K562 (cell line): Measurements from ENCODE around the gene JAKMIP2. TPM values are rescaled to one million over a fixed set of nuclear protein-coding genes. Genes with fewer than 3 reads are reported as not detected.

Source experiments
- ATAC-seq: fragments of 200-7000 bp; cut with Tn5 transposase; 3 replicates; pipeline ENCODE4 v1.9.1; 2020; ENCODE audit warnings: moderate library complexity
- BruUV-seq: library from RNA; stranded (reverse); fragments of 400-500 nt; replicated peaks from 2 replicates; lab custom pipeline; 2021; lab: Mats Ljungman, UMichigan
- CTCF ChIA-PET: fragments of 300-600 bp; formaldehyde crosslinking; extraction: SDS; loops from one replicate; lab custom pipeline; 2021; ENCODE audit warnings: low intra/inter-chr PET ratio; lab: Yijun Ruan, JAX
- POLR2A ChIA-PET: fragments of 300-600, 350-650 bp; sonication (Branson Sonifier 250); formaldehyde crosslinking; extraction: SDS; loops from one replicate; lab custom pipeline; 2021; ENCODE audit warnings: antibody characterized with exemption, inconsistent platforms; lab: Yijun Ruan, JAX
- DNase-seq, 4 experiments: peaks; one replicate each; pipeline versions ENCODE4 v3.0.0 to v3.0.0-alpha.2; 2011 to 2018; ENCODE audit warnings: low spot score in 3 of 4, mixed read lengths in 3 of 4; ENCODE audit errors: extremely low read depth in 1 of 4
- FAIRE-seq: peaks from 2 replicates; lab custom pipeline; 2011; peaks lifted over from hg19 to GRCh38; lab: Jason Lieb, UNC
- H2AFZ ChIP-seq: 2 replicates; pipeline ENCODE4 v1.6.0; 2011; ENCODE audit warnings: low read depth, low read length, control low read depth, inconsistent platforms
- H3K27ac ChIP-seq: fragments of 200-600 bp; 3 replicates; pipeline ENCODE4 v1.8.0; 2011; ENCODE audit warnings: low read depth, mild to moderate bottlenecking, control low read depth, inconsistent platforms, low read length, moderate library complexity, mixed read lengths; ENCODE audit errors: extremely low read depth
- H3K27me3 ChIP-seq, 2 experiments: fragments of 300-600 bp in 1 of 2; 2 replicates in 1 of 2; 3 replicates in 1 of 2; pipeline versions ENCODE4 v1.6.0 to v1.8.0; 2011; ENCODE audit warnings: inconsistent platforms in 2 of 2, low read length in 2 of 2, mild to moderate bottlenecking in 1 of 2, mixed read lengths in 1 of 2, moderate library complexity in 1 of 2; ENCODE audit not compliant: control insufficient read depth in 2 of 2, insufficient read depth in 2 of 2
- H3K36me3 ChIP-seq: fragments of 300-600 bp; 3 replicates; pipeline ENCODE4 v1.8.0; 2011; ENCODE audit warnings: mild to moderate bottlenecking, low read length, inconsistent platforms; ENCODE audit not compliant: control insufficient read depth, insufficient read depth
- H3K4me1 ChIP-seq, 2 experiments: fragments of 200-600 bp in 1 of 2; replicated peaks in 1 of 2; 2 replicates in 1 of 2; 3 replicates in 1 of 2; pipeline versions ENCODE4 v1.5.1 to v1.8.0; 2011; ENCODE audit warnings: inconsistent platforms in 2 of 2, low read length in 2 of 2, mild to moderate bottlenecking in 1 of 2, mixed read lengths in 1 of 2, moderate library complexity in 1 of 2; ENCODE audit not compliant: control insufficient read depth in 2 of 2, insufficient read depth in 2 of 2
- H3K4me2 ChIP-seq: 2 replicates; pipeline ENCODE4 v1.6.1; 2011; ENCODE audit warnings: low read length, control low read depth, inconsistent platforms, mixed read lengths; ENCODE audit not compliant: insufficient read depth
- H3K4me3 ChIP-seq: fragments of 200-600 bp; sonication (generic), shearing (Covaris generic); 2 replicates; pipeline ENCODE4 v1.5.1; 2016; ENCODE audit warnings: control low read depth, inconsistent platforms
- H3K79me2 ChIP-seq: fragments of 200-600 bp; 3 replicates; pipeline ENCODE4 v1.8.0; 2011; ENCODE audit warnings: low read length, inconsistent platforms; ENCODE audit not compliant: control insufficient read depth, insufficient read depth
- H3K9ac ChIP-seq, 2 experiments: 2 replicates each; pipeline versions ENCODE4 v1.6.0 to v1.6.1; 2011; ENCODE audit warnings: low read depth in 2 of 2, low read length in 2 of 2, control low read depth in 1 of 2, inconsistent platforms in 1 of 2, mild to moderate bottlenecking in 1 of 2, mixed read lengths in 1 of 2; ENCODE audit not compliant: insufficient read depth in 1 of 2
- H3K9me1 ChIP-seq: one replicate; pipeline ENCODE4 v1.6.0; 2011; ENCODE audit warnings: inconsistent platforms, mild to moderate bottlenecking, low read length, moderate library complexity; ENCODE audit not compliant: control insufficient read depth, insufficient read depth
- H3K9me3 ChIP-seq: replicated peaks from 2 replicates; pipeline ENCODE4 v1.5.1; 2011; ENCODE audit warnings: low read depth, low read length, inconsistent platforms; ENCODE audit not compliant: control insufficient read depth, insufficient read depth
- H4K20me1 ChIP-seq: replicated peaks from 2 replicates; pipeline ENCODE4 v1.6.1; 2011; ENCODE audit warnings: low read length, inconsistent platforms, mixed read lengths; ENCODE audit not compliant: control insufficient read depth, insufficient read depth
- EGR1 ChIP-seq: fragments of 450-650 bp; conservative IDR thresholded peaks from 2 replicates; pipeline ENCODE4 v1.6.1; 2017; ENCODE audit warnings: mild to moderate bottlenecking
- ELF2 ChIP-seq: fragments of 250-450 bp; sonication (Bioruptor Pico); IDR thresholded peaks from 2 replicates; pipeline ENCODE4 v1.5.0; 2021; ENCODE audit warnings: mild to moderate bottlenecking
- GABPB2 ChIP-seq: fragments of 250-450 bp; sonication (Bioruptor Pico); conservative IDR thresholded peaks from 2 replicates; pipeline ENCODE4 v1.5.1; 2021; ENCODE audit warnings: mild to moderate bottlenecking
- GTF2F1 ChIP-seq: IDR thresholded peaks from 2 replicates; pipeline ENCODE4 v1.6.1; 2011; ENCODE audit warnings: low read depth, low read length, improper control_type of control experiment
- HDAC2 ChIP-seq: fragments of 450-650 bp; IDR thresholded peaks from 2 replicates; pipeline ENCODE4 v1.6.1; 2016; ENCODE audit warnings: mild to moderate bottlenecking
- IFI16 ChIP-seq: fragments of 250-450 bp; sonication (Bioruptor Pico); IDR thresholded peaks from 2 replicates; pipeline ENCODE4 v2.1.2; 2022; ENCODE audit warnings: mild to moderate bottlenecking, inconsistent platforms
- KDM5B ChIP-seq: fragments of 200-600 bp; sonication (generic); IDR thresholded peaks from 2 replicates; pipeline ENCODE4 v1.6.1; 2012; ENCODE audit warnings: low read depth, mild to moderate bottlenecking, moderate library complexity, low read length, control low read depth, inconsistent platforms; ENCODE audit not compliant: insufficient replicate concordance
- KLF1 ChIP-seq: fragments of 450-650 bp; IDR thresholded peaks from 2 replicates; pipeline ENCODE4 v1.6.1; 2016; ENCODE audit warnings: missing genetic modification characterization, missing compliant biosample characterization
- LCOR ChIP-seq: sonication (generic); formaldehyde crosslinking; IDR thresholded peaks from 2 replicates; pipeline ENCODE4 v1.8.0; 2022; ENCODE audit warnings: mild to moderate bottlenecking, missing genetic modification reagents
- MCM3 ChIP-seq: fragments of 450-650 bp; IDR thresholded peaks from 2 replicates; pipeline ENCODE4 v1.6.1; 2016
- MED1 ChIP-seq: sonication (generic); formaldehyde crosslinking; IDR thresholded peaks from 2 replicates; pipeline ENCODE4 v1.8.1; 2023; ENCODE audit warnings: missing genetic modification reagents, borderline replicate concordance
- NELFE ChIP-seq: IDR thresholded peaks from 2 replicates; pipeline ENCODE4 v1.6.1; 2011; ENCODE audit warnings: mild to moderate bottlenecking; ENCODE audit not compliant: insufficient read depth, insufficient read length
- PHF8 ChIP-seq: fragments of 200-600 bp; sonication (generic); IDR thresholded peaks from 2 replicates; pipeline ENCODE4 v1.6.1; 2012; ENCODE audit warnings: mixed run types, mild to moderate bottlenecking, inconsistent platforms, low read length, moderate library complexity, borderline replicate concordance
- SOX6 ChIP-seq: fragments of 450-650 bp; IDR thresholded peaks from 2 replicates; pipeline ENCODE4 v1.6.1; 2014; ENCODE audit warnings: mild to moderate bottlenecking
- SPI1 ChIP-seq: IDR thresholded peaks from 2 replicates; pipeline ENCODE4 v1.6.1; 2011; ENCODE audit warnings: low read depth, low read length, control low read depth, borderline replicate concordance
- TAF7 ChIP-seq: fragments of 450-650 bp; IDR thresholded peaks from 2 replicates; pipeline ENCODE4 v1.6.1; 2016; ENCODE audit warnings: missing genetic modification characterization, missing compliant biosample characterization
- TFAM ChIP-seq: fragments of 250-450 bp; sonication (Bioruptor Pico); conservative IDR thresholded peaks from 2 replicates; pipeline ENCODE4 v1.5.0; 2021; ENCODE audit warnings: mild to moderate bottlenecking, moderate library complexity
- ZNF146 ChIP-seq: IDR thresholded peaks from one replicate; pipeline ENCODE4 v1.6.1; 2018; ENCODE audit warnings: missing compliant biosample characterization; ENCODE audit not compliant: unreplicated experiment
- ZNF408 ChIP-seq: fragments of 250-450 bp; sonication (Bioruptor Pico); IDR thresholded peaks from 2 replicates; pipeline ENCODE4 v1.4.0; 2020; ENCODE audit warnings: low read depth, mild to moderate bottlenecking, moderate library complexity
- WGBS: fragments of 100-300 bp; shearing (Covaris generic); methylation state at CpG from one replicate; pipeline ENCODE4 v1.1.6; 2016; ENCODE audit warnings: low coverage, mixed read lengths; ENCODE audit not compliant: insufficient coverage; ENCODE audit errors: missing lambda C conversion rate; 5-methylcytosine and 5-hydroxymethylcytosine counted together
- in situ Hi-C: fragments of 300-500 bp; cut with MboI; formaldehyde crosslinking; loops from 4 replicates; pipeline ENCODE4 v1.15.0; 2018; ENCODE audit warnings: inconsistent platforms, mixed read lengths
- intact Hi-C: fragments of 100-400 bp; cut with micrococcal nuclease; formaldehyde crosslinking; loops from 2 replicates; pipeline ENCODE4 v1.14.2; 2022
- polyA plus RNA-seq, 8 experiments: library from polyadenylated mRNA; depleted of rRNA in 4 of 8; stranded (reverse) in 5 of 8; unstranded in 3 of 8; fragments of >200 nt; fragmentation: Nextera tagmentation in 2 of 8; fragmentation: Illumina TruSeq in 1 of 8; extraction: Ambion mirVana in 2 of 8; extraction: Trizol in 1 of 8; gene quantifications; 2 replicates each; pipeline versions ENCODE4 v1.2.1 to v1.2.3, GENCODE V29; 2011 to 2014; ENCODE audit warnings: inconsistent platforms in 1 of 8, missing spikeins in 1 of 8
- total RNA-seq, 7 experiments: library from RNA; depleted of rRNA in 6 of 7; stranded (reverse); fragments of >200 nt in 6 of 7; fragmentation: Illumina TruSeq in 2 of 7; extraction: Trizol in 2 of 7; gene quantifications; 2 replicates each; pipeline versions ENCODE4 v1.2.1 to v1.2.3, GENCODE V29; 2011 to 2021; ENCODE audit warnings: low replicate concordance in 1 of 7
- TF ChIP-seq, protein P1 (sequence below): fragments of 200-400 bp; formaldehyde crosslinking; IDR thresholded peaks from 2 replicates; pipeline ENCODE4 v1.6.1; 2017; ENCODE audit warnings: mild to moderate bottlenecking, low read depth, low read length, moderate library complexity
- TF ChIP-seq, protein P2 (sequence below), 2 experiments: fragments of 450-650 bp in 1 of 2; sonication (generic) in 1 of 2; formaldehyde crosslinking; conservative IDR thresholded peaks; 2 replicates each; pipeline versions ENCODE4 v1.4.0 to v1.8.1; 2020 to 2022; ENCODE audit warnings: mild to moderate bottlenecking in 1 of 2, missing genetic modification reagents in 1 of 2

The JAKMIP2 gene
- total and polyA plus RNA-seq, 9 of the 15 experiments (the other 6 are each of a cell fraction or from before 2014, with no cell fraction given) = not detected

DNA sequence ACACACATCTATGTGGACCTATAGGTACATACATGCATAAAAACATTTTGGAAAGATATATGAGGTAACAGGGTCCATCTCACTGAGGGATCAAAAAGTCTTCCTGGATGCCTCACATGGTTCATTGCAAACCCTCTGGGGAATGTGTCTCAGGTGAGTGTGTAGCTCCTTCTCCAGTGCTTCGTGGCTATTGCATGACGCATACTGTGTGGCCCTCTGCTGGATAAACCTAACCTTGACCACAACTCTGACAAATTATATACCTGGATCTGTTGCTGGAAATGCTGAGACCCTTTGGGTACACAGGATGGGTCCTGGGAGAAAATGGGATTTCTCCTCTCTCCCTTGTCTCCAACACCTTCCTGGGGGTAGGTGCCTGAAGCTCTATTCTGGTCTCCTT is 91.9 kb downstream of the JAKMIP2 start (continued):
- TF ChIP-seq MED1 (CRISPR knock-in tag) (no peak), EGR1 (no peak), NELFE (no peak), SPI1 (no peak)
- TF ChIP-seq, all 486 proteins: peak for 0

DNA sequence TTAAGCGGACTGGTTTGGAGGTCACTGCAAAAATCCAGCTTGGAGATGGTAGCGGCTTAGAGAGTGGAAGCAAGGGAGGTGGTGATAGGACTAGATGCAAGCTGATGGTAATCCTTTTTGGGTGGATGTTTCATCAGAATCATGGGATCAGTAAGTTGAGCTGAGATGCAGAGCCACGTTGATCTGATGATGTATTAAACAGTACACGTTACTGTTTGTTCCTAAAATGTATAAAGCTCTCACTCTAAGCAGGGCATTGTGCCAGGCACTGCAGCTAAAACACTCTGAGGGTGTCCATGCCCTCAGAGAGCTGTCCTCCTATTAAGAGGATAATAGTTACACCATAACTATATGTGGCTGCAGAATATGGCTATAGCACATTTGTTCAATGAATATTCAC is 93.1 kb downstream of the JAKMIP2 start:
- FAIRE-seq (no peak), DNase-seq (no peak), ATAC-seq (no peak)
- no peaks in the 10 kb centered on the region for H3K9me1 ChIP-seq
- H3K4me3 ChIP-seq = no peak overlapping the region
- no peaks in the 10 kb centered on the region for H3K27me3 ChIP-seq
- H3K4me1 ChIP-seq = no peaks in the 10 kb centered on the region
- no peak overlapping the region for H2AFZ ChIP-seq
- in situ Hi-C loops (no loop called here), intact Hi-C loops (no loop called here)
- no peaks in the 10 kb centered on the region; the same call in 1 of the 2 replicates for H3K9me3 ChIP-seq
- no peaks in the 10 kb centered on the region for H3K79me2 ChIP-seq
- ChIA-PET POLR2A (no interaction called here), CTCF (no interaction called here)
- no peak overlapping the region for H3K27ac ChIP-seq
- no peak overlapping the region for H3K4me2 ChIP-seq
- WGBS = 0% methylated on average over 3 of the region's 4 CpGs
- H3K36me3 ChIP-seq = no peaks in the 10 kb centered on the region
- no peaks in the 10 kb centered on the region for H4K20me1 ChIP-seq
- BruUV-seq = no TSS peak
- H3K9ac ChIP-seq = no peak overlapping the region
- no peak for TF ChIP-seq ZNF146 (CRISPR knock-in tag)
- no peak for TF ChIP-seq SOX6
- no peak for TF ChIP-seq GABPB2 (CRISPR knock-in tag)
- no peak for TF ChIP-seq GTF2F1
- no peak for TF ChIP-seq LCOR (CRISPR knock-in tag)
- TF ChIP-seq PHF8 = no peak
- TF ChIP-seq, protein P1, sequence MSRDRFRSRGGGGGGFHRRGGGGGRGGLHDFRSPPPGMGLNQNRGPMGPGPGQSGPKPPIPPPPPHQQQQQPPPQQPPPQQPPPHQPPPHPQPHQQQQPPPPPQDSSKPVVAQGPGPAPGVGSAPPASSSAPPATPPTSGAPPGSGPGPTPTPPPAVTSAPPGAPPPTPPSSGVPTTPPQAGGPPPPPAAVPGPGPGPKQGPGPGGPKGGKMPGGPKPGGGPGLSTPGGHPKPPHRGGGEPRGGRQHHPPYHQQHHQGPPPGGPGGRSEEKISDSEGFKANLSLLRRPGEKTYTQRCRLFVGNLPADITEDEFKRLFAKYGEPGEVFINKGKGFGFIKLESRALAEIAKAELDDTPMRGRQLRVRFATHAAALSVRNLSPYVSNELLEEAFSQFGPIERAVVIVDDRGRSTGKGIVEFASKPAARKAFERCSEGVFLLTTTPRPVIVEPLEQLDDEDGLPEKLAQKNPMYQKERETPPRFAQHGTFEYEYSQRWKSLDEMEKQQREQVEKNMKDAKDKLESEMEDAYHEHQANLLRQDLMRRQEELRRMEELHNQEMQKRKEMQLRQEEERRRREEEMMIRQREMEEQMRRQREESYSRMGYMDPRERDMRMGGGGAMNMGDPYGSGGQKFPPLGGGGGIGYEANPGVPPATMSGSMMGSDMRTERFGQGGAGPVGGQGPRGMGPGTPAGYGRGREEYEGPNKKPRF = no peak
- no peak for TF ChIP-seq KDM5B
- TF ChIP-seq, protein P2, sequence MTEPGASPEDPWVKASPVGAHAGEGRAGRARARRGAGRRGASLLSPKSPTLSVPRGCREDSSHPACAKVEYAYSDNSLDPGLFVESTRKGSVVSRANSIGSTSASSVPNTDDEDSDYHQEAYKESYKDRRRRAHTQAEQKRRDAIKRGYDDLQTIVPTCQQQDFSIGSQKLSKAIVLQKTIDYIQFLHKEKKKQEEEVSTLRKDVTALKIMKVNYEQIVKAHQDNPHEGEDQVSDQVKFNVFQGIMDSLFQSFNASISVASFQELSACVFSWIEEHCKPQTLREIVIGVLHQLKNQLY (CRISPR knock-in tag; conservative IDR thresholded peaks at IDR 0.05) = no peak
- no peak for TF ChIP-seq TAF7 (tag)
- TF ChIP-seq TFAM (CRISPR knock-in tag) = no peak
- TF ChIP-seq KLF1 (tag) = no peak
- no peak for TF ChIP-seq ZNF408 (CRISPR knock-in tag)
- no peak for TF ChIP-seq HDAC2
- no peak for TF ChIP-seq IFI16 (CRISPR knock-in tag)
- no peak for TF ChIP-seq ELF2 (CRISPR knock-in tag)
- no peak for TF ChIP-seq MCM3
